Measurements from ENCODE around the gene GRIK3. TPM values are rescaled to one million over a fixed set of nuclear protein-coding genes. Genes with fewer than 3 reads are reported as not detected.

Gene GRIK3
- total RNA-seq, 1 experiment from 2014 or later, result not detected

DNA sequence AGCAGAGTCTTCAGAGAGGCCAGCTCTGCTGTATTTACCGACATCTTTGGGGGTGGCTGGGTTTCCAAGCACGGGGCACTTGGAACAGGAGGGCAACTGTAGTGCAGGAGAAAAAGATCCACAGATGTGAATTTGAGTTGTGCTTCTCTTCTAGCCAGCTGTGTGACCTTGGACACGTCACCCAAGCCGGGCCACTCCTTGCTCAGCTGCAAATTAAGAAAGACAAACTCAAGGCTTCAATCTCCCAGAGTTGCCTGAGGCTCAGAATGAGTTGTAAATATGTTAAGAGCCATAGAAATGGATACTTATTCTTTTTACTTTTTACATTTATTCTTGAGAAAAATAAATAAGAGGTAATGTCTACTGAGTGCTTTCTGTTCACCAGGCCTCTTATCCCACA, 24.3 kb downstream of the GRIK3 start:
- CTCF ChIA-PET, result no interaction called here
- Histone ChIP-seq H3K9me3 (ENCODE audit: low read length) (no peaks in the 10 kb centered on the region), H3K36me3 (ENCODE audit: low read depth, low read length) (no peaks in the 10 kb centered on the region), H3K27ac (ENCODE audit: low read length) (no peak overlapping the region), H4K20me1 (ENCODE audit: low read length) (no peaks in the 10 kb centered on the region), H2AFZ (ENCODE audit: low read length) (no peak overlapping the region), H3K4me3 (ENCODE audit: low read length) (no peak overlapping the region), H3F3A (ENCODE audit: low read length, unreplicated experiment) (no peaks in the 10 kb centered on the region), H3K4me2 (ENCODE audit: low read length) (no peak overlapping the region), H3K4me1 (ENCODE audit: insufficient read depth, low read length) (no peaks in the 10 kb centered on the region), H3K9ac (ENCODE audit: low read length) (no peak overlapping the region), H3K79me2 (ENCODE audit: low read length) (no peaks in the 10 kb centered on the region), H3K27me3 (ENCODE audit: low read length) (peaks cover 32% of the 10 kb centered on the region), H3K9me2 (replicated peaks; ENCODE audit: low read length) (no peaks in the 10 kb centered on the region)
- POLR2A ChIA-PET (ENCODE audit: unreplicated experiment), result no interaction called here
- no peak for ATAC-seq
- TF ChIP-seq, protein P1, sequence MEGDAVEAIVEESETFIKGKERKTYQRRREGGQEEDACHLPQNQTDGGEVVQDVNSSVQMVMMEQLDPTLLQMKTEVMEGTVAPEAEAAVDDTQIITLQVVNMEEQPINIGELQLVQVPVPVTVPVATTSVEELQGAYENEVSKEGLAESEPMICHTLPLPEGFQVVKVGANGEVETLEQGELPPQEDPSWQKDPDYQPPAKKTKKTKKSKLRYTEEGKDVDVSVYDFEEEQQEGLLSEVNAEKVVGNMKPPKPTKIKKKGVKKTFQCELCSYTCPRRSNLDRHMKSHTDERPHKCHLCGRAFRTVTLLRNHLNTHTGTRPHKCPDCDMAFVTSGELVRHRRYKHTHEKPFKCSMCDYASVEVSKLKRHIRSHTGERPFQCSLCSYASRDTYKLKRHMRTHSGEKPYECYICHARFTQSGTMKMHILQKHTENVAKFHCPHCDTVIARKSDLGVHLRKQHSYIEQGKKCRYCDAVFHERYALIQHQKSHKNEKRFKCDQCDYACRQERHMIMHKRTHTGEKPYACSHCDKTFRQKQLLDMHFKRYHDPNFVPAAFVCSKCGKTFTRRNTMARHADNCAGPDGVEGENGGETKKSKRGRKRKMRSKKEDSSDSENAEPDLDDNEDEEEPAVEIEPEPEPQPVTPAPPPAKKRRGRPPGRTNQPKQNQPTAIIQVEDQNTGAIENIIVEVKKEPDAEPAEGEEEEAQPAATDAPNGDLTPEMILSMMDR (conservative IDR thresholded peaks at IDR 0.05; ENCODE audit: low read depth, low read length), result no peak
- TF ChIP-seq EZH2 (IDR thresholded peaks at IDR 0.05; ENCODE audit: low read length, unreplicated experiment), result no peak
- TF ChIP-seq EZH2phosphoT487 (IDR thresholded peaks at IDR 0.05; ENCODE audit: borderline replicate concordance, low read length), result no peak
- no peak for DNase-seq
- intact Hi-C loops (cut with micrococcal nuclease), result no loop called here
- BruUV-seq (replicated peaks), result no TSS peak

DNA sequence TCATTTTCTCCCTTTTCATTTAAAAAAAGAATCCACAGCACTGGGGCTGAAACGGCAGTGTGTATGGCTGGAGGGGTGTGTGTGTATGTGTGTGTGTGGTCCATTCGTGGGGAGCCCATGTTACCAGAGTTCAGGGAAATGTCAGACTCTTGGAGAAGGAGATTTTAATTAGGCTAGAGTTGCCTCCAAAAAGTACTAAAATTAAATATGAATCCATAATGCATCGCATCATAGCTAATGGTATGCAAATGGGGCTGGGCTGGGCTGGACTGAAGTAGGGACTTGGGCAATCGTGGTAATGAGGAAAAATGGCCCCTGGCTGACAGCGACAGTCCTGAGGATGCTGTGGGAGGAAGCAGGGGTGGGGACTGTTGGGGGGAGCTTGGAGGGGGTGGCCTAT, 24.8 kb downstream of the GRIK3 start:
- no peak for DNase-seq
- POLR2A ChIA-PET (ENCODE audit: unreplicated experiment), result no interaction called here
- no peak for ATAC-seq
- Histone ChIP-seq H3K79me2 (ENCODE audit: low read length) (no peaks in the 10 kb centered on the region), H2AFZ (ENCODE audit: low read length) (no peak overlapping the region), H3K9me3 (ENCODE audit: low read length) (no peaks in the 10 kb centered on the region), H3K27me3 (ENCODE audit: low read length) (peaks cover 32% of the 10 kb centered on the region), H3K36me3 (ENCODE audit: low read depth, low read length) (no peaks in the 10 kb centered on the region), H3K4me2 (ENCODE audit: low read length) (no peak overlapping the region), H3K4me3 (ENCODE audit: low read length) (no peak overlapping the region), H3K4me1 (ENCODE audit: insufficient read depth, low read length) (no peaks in the 10 kb centered on the region), H3K9me2 (replicated peaks; ENCODE audit: low read length) (no peaks in the 10 kb centered on the region), H3K9ac (ENCODE audit: low read length) (no peak overlapping the region), H3F3A (ENCODE audit: low read length, unreplicated experiment) (no peaks in the 10 kb centered on the region), H4K20me1 (ENCODE audit: low read length) (no peaks in the 10 kb centered on the region), H3K27ac (ENCODE audit: low read length) (no peak overlapping the region)
- no peak for TF ChIP-seq EZH2 (IDR thresholded peaks at IDR 0.05; ENCODE audit: low read length, unreplicated experiment)
- TF ChIP-seq, protein P1 (conservative IDR thresholded peaks at IDR 0.05; ENCODE audit: low read depth, low read length), result no peak
- no peak for TF ChIP-seq EZH2phosphoT487 (IDR thresholded peaks at IDR 0.05; ENCODE audit: borderline replicate concordance, low read length)
- BruUV-seq (replicated peaks), result no TSS peak
- intact Hi-C loops (cut with micrococcal nuclease), result no loop called here
- CTCF ChIA-PET, result no interaction called here

DNA sequence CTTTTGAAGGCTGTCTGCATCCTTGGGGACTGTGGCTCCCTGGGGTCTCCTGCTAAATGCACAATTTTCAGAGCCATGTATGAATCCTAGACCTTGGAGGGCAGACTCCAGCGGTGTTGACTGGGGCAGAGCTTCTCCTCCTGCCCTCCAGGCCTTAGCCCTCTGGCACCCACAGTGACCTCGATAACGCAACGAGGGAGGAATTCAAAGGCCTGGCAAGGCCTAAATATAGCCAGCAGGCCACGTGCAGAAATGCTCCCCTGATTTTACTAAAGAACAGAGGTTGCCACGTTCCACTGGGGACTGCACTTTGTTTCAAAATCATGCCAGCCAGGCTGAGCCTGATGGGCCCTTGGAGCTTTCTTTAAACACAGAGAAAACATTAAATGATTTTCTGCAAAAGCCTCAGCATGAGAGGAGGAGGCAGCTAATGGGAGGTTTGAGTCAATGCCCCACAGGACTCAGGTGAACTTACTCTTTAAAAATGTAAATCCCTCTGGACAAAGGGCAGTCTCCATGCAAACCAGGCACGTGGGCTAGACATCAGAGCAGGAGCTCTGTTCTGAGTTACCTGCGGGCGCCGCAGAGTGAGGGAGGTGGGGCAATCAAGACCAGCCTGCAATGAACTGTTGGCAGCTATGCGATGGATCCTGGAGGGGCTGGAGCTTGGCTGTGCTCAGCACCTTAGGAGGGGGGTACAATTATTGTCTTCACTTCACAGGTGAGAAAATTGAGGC, 28.0 kb downstream of the GRIK3 start:
- H3K36me3 ChIP-seq (ENCODE audit: low read depth, low read length), result no peaks in the 10 kb centered on the region
- peaks cover 26% of the 10 kb centered on the region for H3K27me3 ChIP-seq (ENCODE audit: low read length)
- no peak overlapping the region for H3K4me2 ChIP-seq (ENCODE audit: low read length)
- no peak overlapping the region for H2AFZ ChIP-seq (ENCODE audit: low read length)
- no TSS peak for BruUV-seq (replicated peaks)
- no peak overlapping the region for H3K4me3 ChIP-seq (ENCODE audit: low read length)
- intact Hi-C loops (cut with micrococcal nuclease), result no loop called here
- CTCF ChIA-PET, result no interaction called here
- DNase-seq, result no peak
- TF ChIP-seq EZH2phosphoT487 (IDR thresholded peaks at IDR 0.05; ENCODE audit: borderline replicate concordance, low read length), result no peak
- no peak for TF ChIP-seq EZH2 (IDR thresholded peaks at IDR 0.05; ENCODE audit: low read length, unreplicated experiment)
- TF ChIP-seq, protein P1 (conservative IDR thresholded peaks at IDR 0.05; ENCODE audit: low read depth, low read length), result no peak
- H3F3A ChIP-seq (ENCODE audit: low read length, unreplicated experiment), result no peaks in the 10 kb centered on the region
- H3K9me3 ChIP-seq (ENCODE audit: low read length), result no peaks in the 10 kb centered on the region
- H3K4me1 ChIP-seq (ENCODE audit: insufficient read depth, low read length), result no peaks in the 10 kb centered on the region
- H3K27ac ChIP-seq (ENCODE audit: low read length), result no peak overlapping the region
- ATAC-seq, result no peak
- no peaks in the 10 kb centered on the region for H3K9me2 ChIP-seq (replicated peaks; ENCODE audit: low read length)
- no peak overlapping the region for H3K9ac ChIP-seq (ENCODE audit: low read length)
- no peaks in the 10 kb centered on the region for H4K20me1 ChIP-seq (ENCODE audit: low read length)
- no peaks in the 10 kb centered on the region for H3K79me2 ChIP-seq (ENCODE audit: low read length)
- POLR2A ChIA-PET (ENCODE audit: unreplicated experiment), result no interaction called here
